HepG2 (cell line): ENCODE data around the gene DNAAF1. TPM values are rescaled to one million over a fixed set of nuclear protein-coding genes. Genes with fewer than 3 reads are reported as not detected.

Experiments
- ARHGAP35 ChIP-seq: sonication (generic); formaldehyde crosslinking; IDR thresholded peaks from 2 replicates; pipeline ENCODE4 v1.9.0; 2022; ENCODE audit warnings: mild to moderate bottlenecking, inconsistent platforms, moderate library complexity, missing genetic modification reagents, borderline replicate concordance
- DMAP1 ChIP-seq: IDR thresholded peaks from 2 replicates; pipeline ENCODE4 v1.6.1; 2016
- DNMT3B ChIP-seq: conservative IDR thresholded peaks from 2 replicates; pipeline ENCODE4 v1.6.1; 2016; ENCODE audit warnings: missing biosample characterization, control low read depth
- KAT2B ChIP-seq: fragments of 150-350 bp; IDR thresholded peaks from 2 replicates; pipeline ENCODE4 v1.6.1; 2014; ENCODE audit warnings: low read depth, low read length, borderline replicate concordance
- NCOA2 ChIP-seq: sonication (generic); formaldehyde crosslinking; IDR thresholded peaks from 2 replicates; pipeline ENCODE4 v1.8.0; 2022; ENCODE audit warnings: inconsistent platforms
- NFATC3 ChIP-seq: sonication (generic); formaldehyde crosslinking; IDR thresholded peaks from 2 replicates; pipeline ENCODE4 v1.5.1; 2020; ENCODE audit warnings: mild to moderate bottlenecking, missing genetic modification reagents
- RNF2 ChIP-seq: fragments of 450-650 bp; conservative IDR thresholded peaks from 2 replicates; pipeline ENCODE4 v1.6.1; 2016; ENCODE audit warnings: low read depth
- SP4 ChIP-seq: sonication (generic); formaldehyde crosslinking; IDR thresholded peaks from 2 replicates; pipeline ENCODE4 v1.8.1; 2023; ENCODE audit warnings: mild to moderate bottlenecking, missing genetic modification reagents
- TARDBP ChIP-seq: sonication (generic); formaldehyde crosslinking; IDR thresholded peaks from 2 replicates; pipeline ENCODE4 v1.8.0; 2022; ENCODE audit warnings: mild to moderate bottlenecking, missing genetic modification reagents
- TBL1XR1 ChIP-seq: fragments of 150-350 bp; IDR thresholded peaks from 2 replicates; pipeline ENCODE4 v1.6.1; 2014; ENCODE audit warnings: borderline replicate concordance, low read length; ENCODE audit not compliant: partially characterized antibody
- TEAD2 ChIP-seq: sonication (generic); formaldehyde crosslinking; IDR thresholded peaks from 2 replicates; pipeline ENCODE4 v1.9.0; 2021; ENCODE audit warnings: missing genetic modification reagents
- TP53 ChIP-seq: sonication (generic); formaldehyde crosslinking; conservative IDR thresholded peaks from 2 replicates; pipeline ENCODE4 v1.4.0; 2020; ENCODE audit warnings: missing genetic modification reagents
- ZNF224 ChIP-seq: sonication (generic); formaldehyde crosslinking; IDR thresholded peaks from 2 replicates; pipeline ENCODE4 v1.5.0; 2020; ENCODE audit warnings: mild to moderate bottlenecking, missing genetic modification reagents
- ZNF230 ChIP-seq: sonication (generic); formaldehyde crosslinking; IDR thresholded peaks from 2 replicates; pipeline ENCODE4 v1.4.0; 2020; ENCODE audit warnings: mild to moderate bottlenecking, missing genetic modification reagents
- ZNF335 ChIP-seq: sonication (generic); formaldehyde crosslinking; IDR thresholded peaks from 2 replicates; pipeline ENCODE4 v1.4.0; 2020; ENCODE audit warnings: missing genetic modification reagents
- ZNF660 ChIP-seq: sonication (generic); formaldehyde crosslinking; IDR thresholded peaks from 2 replicates; pipeline ENCODE4 v1.5.1; 2020; ENCODE audit warnings: mild to moderate bottlenecking, low read depth, missing genetic modification reagents, borderline replicate concordance
- polyA plus RNA-seq, 8 experiments: library from polyadenylated mRNA; depleted of rRNA in 3 of 8; stranded (reverse) in 7 of 8; unstranded in 1 of 8; fragments of >200 nt; fragmentation: Illumina TruSeq in 4 of 8; extraction: Trizol in 4 of 8; gene quantifications; 2 replicates each; pipeline versions ENCODE4 v1.2.1 to v1.2.3, GENCODE V29; 2011 to 2016; ENCODE audit warnings: low read depth in 4 of 8, missing spikeins in 1 of 8, mixed read lengths in 1 of 8; ENCODE audit not compliant: insufficient read depth in 1 of 8
- total RNA-seq, 5 experiments: library from RNA; depleted of rRNA; stranded (reverse); fragments of >200 nt; fragmentation: Illumina TruSeq; extraction: Trizol; gene quantifications; 2 replicates each; pipeline ENCODE4 v1.2.3, GENCODE V29; 2016; ENCODE audit warnings: low read depth in 1 of 5
- TF ChIP-seq, protein P1 (sequence below): IDR thresholded peaks from 2 replicates; pipeline ENCODE4 v1.6.1; 2016; ENCODE audit warnings: mild to moderate bottlenecking
- TF ChIP-seq, protein P2 (sequence below): sonication (generic); formaldehyde crosslinking; IDR thresholded peaks from 2 replicates; pipeline ENCODE4 v1.4.0; 2020; ENCODE audit warnings: missing genetic modification reagents
- TF ChIP-seq, protein P3 (sequence below): sonication (generic); formaldehyde crosslinking; IDR thresholded peaks from 2 replicates; pipeline ENCODE4 v1.4.0; 2020; ENCODE audit warnings: missing genetic modification reagents

Gene DNAAF1
- total and polyA plus RNA-seq, 2 of the 13 experiments (the other 11 are each of a cell fraction or from before 2014, with no cell fraction given) = 0.04 TPM; not detected in 1

DNA sequence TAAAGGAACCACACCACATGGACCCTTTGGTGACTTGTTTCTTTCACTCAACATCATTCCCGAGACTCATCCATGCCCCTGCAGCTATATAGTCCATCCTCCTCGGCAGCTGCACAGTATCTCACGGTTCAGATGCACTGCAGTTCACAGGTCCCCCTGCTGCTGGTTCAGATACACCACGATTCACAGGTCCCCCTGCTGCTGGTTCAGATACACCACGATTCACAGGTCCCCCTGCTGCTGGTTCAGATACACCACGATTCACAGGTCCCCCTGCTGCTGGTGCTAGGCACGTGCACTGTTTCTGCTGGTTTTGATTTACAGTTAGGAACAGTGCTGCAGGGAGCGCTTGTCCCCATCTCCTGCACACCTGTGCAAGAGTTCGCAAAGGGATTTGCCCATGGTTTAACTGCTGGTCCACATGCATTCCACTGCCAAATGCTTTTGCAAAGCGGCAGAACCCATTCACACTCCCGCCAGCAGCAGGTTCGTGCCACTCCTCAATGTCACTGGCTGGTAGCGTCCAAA, 3.9 kb upstream of the DNAAF1 start (continued):
- peak; percentile 51; the same call in 1 of the 2 replicates for TF ChIP-seq SP4 (CRISPR knock-in tag)
- no peak for TF ChIP-seq ZNF224
- TF ChIP-seq DMAP1 (CRISPR knock-in tag) = no peak
- TF ChIP-seq DNMT3B (CRISPR knock-in tag) = no peak
- TF ChIP-seq ZNF335 (CRISPR knock-in tag) = no peak
- TF ChIP-seq TP53 = no peak
- TF ChIP-seq, protein P1, sequence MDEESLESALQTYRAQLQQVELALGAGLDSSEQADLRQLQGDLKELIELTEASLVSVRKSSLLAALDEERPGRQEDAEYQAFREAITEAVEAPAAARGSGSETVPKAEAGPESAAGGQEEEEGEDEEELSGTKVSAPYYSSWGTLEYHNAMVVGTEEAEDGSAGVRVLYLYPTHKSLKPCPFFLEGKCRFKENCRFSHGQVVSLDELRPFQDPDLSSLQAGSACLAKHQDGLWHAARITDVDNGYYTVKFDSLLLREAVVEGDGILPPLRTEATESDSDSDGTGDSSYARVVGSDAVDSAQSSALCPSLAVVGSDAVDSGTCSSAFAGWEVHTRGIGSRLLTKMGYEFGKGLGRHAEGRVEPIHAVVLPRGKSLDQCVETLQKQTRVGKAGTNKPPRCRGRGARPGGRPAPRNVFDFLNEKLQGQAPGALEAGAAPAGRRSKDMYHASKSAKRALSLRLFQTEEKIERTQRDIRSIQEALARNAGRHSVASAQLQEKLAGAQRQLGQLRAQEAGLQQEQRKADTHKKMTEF (CRISPR knock-in tag) = no peak
- TF ChIP-seq, protein P2, sequence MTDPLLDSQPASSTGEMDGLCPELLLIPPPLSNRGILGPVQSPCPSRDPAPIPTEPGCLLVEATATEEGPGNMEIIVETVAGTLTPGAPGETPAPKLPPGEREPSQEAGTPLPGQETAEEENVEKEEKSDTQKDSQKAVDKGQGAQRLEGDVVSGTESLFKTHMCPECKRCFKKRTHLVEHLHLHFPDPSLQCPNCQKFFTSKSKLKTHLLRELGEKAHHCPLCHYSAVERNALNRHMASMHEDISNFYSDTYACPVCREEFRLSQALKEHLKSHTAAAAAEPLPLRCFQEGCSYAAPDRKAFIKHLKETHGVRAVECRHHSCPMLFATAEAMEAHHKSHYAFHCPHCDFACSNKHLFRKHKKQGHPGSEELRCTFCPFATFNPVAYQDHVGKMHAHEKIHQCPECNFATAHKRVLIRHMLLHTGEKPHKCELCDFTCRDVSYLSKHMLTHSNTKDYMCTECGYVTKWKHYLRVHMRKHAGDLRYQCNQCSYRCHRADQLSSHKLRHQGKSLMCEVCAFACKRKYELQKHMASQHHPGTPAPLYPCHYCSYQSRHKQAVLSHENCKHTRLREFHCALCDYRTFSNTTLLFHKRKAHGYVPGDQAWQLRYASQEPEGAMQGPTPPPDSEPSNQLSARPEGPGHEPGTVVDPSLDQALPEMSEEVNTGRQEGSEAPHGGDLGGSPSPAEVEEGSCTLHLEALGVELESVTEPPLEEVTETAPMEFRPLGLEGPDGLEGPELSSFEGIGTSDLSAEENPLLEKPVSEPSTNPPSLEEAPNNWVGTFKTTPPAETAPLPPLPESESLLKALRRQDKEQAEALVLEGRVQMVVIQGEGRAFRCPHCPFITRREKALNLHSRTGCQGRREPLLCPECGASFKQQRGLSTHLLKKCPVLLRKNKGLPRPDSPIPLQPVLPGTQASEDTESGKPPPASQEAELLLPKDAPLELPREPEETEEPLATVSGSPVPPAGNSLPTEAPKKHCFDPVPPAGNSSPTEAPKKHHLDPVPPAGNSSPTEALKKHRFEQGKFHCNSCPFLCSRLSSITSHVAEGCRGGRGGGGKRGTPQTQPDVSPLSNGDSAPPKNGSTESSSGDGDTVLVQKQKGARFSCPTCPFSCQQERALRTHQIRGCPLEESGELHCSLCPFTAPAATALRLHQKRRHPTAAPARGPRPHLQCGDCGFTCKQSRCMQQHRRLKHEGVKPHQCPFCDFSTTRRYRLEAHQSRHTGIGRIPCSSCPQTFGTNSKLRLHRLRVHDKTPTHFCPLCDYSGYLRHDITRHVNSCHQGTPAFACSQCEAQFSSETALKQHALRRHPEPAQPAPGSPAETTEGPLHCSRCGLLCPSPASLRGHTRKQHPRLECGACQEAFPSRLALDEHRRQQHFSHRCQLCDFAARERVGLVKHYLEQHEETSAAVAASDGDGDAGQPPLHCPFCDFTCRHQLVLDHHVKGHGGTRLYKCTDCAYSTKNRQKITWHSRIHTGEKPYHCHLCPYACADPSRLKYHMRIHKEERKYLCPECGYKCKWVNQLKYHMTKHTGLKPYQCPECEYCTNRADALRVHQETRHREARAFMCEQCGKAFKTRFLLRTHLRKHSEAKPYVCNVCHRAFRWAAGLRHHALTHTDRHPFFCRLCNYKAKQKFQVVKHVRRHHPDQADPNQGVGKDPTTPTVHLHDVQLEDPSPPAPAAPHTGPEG (CRISPR knock-in tag) = no peak
- TF ChIP-seq ARHGAP35 (CRISPR knock-in tag) = no peak
- TF ChIP-seq TARDBP = 0 out of 2 replicates have a peak, but pooled peaks have one; percentile 25
- TF ChIP-seq NFATC3 (CRISPR knock-in tag) = no peak
- TF ChIP-seq, protein P3, sequence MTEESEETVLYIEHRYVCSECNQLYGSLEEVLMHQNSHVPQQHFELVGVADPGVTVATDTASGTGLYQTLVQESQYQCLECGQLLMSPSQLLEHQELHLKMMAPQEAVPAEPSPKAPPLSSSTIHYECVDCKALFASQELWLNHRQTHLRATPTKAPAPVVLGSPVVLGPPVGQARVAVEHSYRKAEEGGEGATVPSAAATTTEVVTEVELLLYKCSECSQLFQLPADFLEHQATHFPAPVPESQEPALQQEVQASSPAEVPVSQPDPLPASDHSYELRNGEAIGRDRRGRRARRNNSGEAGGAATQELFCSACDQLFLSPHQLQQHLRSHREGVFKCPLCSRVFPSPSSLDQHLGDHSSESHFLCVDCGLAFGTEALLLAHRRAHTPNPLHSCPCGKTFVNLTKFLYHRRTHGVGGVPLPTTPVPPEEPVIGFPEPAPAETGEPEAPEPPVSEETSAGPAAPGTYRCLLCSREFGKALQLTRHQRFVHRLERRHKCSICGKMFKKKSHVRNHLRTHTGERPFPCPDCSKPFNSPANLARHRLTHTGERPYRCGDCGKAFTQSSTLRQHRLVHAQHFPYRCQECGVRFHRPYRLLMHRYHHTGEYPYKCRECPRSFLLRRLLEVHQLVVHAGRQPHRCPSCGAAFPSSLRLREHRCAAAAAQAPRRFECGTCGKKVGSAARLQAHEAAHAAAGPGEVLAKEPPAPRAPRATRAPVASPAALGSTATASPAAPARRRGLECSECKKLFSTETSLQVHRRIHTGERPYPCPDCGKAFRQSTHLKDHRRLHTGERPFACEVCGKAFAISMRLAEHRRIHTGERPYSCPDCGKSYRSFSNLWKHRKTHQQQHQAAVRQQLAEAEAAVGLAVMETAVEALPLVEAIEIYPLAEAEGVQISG (CRISPR knock-in tag) = peak; percentile 51; the same call in 1 of the 2 replicates
- TF ChIP-seq ZNF660 (CRISPR knock-in tag) = no peak
- no peak for TF ChIP-seq ZNF230 (CRISPR knock-in tag)
- no peak for TF ChIP-seq TBL1XR1
- no peak for TF ChIP-seq TEAD2 (CRISPR knock-in tag)
- no peak for TF ChIP-seq NCOA2 (CRISPR knock-in tag)
- no peak for TF ChIP-seq RNF2
- no peak for TF ChIP-seq KAT2B
